GM12873 (cell line): Measurements from ENCODE around the gene ADCY1.

ENCODE experiments used
- TF ChIP-seq, protein P1 (sequence below): IDR thresholded peaks from 2 replicates; pipeline ENCODE4 v1.5.1; 2012; ENCODE audit warnings: low read depth, mild to moderate bottlenecking, moderate library complexity, low read length, control low read depth; ENCODE audit not compliant: insufficient read depth; ENCODE audit errors: missing control alignments

The ADCY1 gene

GRCh38 chr7:45704683-45705016 lies 130.5 kb downstream of the ADCY1 start:
- TF ChIP-seq, protein P1, sequence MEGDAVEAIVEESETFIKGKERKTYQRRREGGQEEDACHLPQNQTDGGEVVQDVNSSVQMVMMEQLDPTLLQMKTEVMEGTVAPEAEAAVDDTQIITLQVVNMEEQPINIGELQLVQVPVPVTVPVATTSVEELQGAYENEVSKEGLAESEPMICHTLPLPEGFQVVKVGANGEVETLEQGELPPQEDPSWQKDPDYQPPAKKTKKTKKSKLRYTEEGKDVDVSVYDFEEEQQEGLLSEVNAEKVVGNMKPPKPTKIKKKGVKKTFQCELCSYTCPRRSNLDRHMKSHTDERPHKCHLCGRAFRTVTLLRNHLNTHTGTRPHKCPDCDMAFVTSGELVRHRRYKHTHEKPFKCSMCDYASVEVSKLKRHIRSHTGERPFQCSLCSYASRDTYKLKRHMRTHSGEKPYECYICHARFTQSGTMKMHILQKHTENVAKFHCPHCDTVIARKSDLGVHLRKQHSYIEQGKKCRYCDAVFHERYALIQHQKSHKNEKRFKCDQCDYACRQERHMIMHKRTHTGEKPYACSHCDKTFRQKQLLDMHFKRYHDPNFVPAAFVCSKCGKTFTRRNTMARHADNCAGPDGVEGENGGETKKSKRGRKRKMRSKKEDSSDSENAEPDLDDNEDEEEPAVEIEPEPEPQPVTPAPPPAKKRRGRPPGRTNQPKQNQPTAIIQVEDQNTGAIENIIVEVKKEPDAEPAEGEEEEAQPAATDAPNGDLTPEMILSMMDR = no peak

DNA sequence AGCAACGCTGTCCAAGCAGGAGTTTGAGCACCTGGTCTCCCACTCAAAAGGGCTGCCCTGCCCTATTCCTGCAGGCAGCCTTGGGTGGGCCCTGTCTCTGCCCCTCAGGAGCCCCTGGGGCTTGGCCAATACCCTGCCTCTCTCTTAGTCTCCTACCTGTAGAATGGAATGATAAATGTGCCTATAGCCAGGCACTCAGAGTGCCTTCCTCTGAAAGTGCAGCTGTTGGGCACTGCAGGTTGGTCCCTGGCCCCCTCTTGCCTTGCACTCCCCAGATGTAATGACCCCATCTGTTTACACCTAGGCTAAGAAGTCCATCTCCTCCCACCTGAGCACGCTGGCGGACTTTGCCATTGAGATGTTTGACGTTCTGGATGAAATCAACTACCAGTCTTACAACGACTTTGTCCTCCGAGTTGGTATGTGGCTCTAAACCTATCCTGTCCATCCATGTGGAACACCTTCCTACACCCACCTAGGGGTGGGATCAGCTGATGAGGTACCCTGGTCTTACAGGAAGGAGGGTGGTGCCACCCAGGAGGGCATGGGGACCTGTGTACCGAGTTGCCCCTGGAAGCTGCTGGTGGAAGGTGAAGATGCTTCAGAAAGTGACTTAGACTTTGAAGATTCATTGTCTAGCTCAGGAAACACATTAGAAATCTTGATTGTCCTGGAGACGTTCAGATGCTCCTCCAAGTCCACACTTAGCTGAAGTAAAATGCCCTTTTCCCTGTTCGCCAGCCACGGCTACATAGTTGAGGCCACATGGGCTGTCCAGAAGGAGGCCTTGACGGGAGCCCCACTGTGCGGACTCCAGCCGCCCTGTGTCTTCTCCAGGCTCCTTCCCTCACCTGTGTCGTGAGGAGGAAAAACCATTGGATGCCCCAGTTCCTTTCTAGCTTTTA lies 134.1 kb downstream of the ADCY1 start:
- TF ChIP-seq, protein P1 = no peak

GRCh38 chr7:45709168-45710042 lies 135.2 kb downstream of the ADCY1 start:
- TF ChIP-seq, protein P1 = no peak

DNA sequence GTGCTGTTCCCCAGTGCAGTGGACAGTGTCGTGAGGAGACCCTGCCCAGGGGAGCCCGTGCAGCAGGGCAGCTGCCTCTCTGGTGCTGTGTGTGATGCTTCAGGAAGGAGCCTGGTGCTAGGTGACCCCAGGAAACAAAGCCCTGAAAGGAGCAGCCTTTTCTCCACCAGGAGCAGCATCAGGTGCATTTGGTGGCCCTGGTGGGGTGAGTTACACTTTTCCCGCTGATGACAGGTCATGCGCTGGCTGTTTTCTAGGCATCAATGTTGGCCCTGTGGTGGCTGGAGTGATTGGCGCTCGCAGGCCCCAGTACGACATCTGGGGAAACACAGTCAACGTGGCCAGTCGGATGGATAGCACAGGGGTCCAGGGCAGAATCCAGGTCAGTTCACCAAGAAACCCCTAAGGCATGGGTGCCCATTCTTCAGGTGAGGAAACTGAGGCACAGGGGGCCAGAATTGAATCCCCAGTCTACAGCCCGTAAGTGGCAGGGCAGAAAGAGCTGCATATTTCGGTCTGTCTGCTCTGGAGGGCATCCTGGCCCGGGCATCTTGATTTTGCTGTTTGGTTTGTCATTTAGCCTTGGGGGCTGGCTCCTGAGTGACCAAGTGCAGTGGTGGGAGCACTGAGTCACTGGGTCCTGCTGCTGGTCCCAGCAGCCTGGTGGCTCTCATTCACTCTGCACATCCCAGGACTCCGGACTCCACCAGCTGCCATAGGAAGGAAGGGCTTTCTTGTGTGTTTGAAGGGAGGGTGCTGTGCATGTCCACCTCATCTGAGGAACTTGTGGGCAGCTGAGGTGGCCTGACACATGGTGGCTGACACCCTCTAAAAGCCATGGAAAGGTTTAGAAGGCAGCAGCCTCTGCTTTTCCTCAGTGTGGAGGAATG lies 136.3 kb downstream of the ADCY1 start:
- TF ChIP-seq, protein P1 = no peak

DNA sequence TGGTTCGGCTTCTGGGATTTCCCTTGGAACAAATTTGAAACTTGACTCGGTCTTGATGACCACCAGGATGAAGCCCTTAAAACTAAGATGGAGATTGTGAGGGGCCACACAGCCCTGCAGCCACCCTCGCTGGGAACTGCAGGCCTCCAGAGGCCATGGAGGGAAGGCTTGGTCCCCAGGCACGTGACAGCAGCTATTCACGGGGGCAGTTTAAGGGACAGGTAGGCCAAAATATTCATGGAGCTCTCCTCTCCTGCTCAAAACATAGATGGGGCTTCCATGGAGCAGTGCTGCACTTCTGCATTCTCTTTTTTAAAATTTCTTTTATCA lies 137.0 kb downstream of the ADCY1 start:
- TF ChIP-seq, protein P1 = no peak

- TF ChIP-seq, protein P1 = no peak
Measured at GRCh38 chr7:45712057-45712689, 138.0 kb downstream of the ADCY1 start.
